Fibroblast of pulmonary artery (primary cell): ENCODE measurements around the gene FANCE.

Experiments
- DNase-seq: peaks from one replicate; pipeline ENCODE4 v3.0.0-alpha.2; 2010; ENCODE audit warnings: low read depth
- H3K4me3 ChIP-seq: replicated peaks from 2 replicates; pipeline ENCODE4 v1.5.1; 2011; ENCODE audit warnings: low read depth, mild to moderate bottlenecking, control low read depth, low read length, moderate library complexity
- CTCF ChIP-seq: IDR thresholded peaks from 2 replicates; pipeline ENCODE4 v1.5.1; 2011; ENCODE audit warnings: mild to moderate bottlenecking, control low read depth, low read length, inconsistent platforms; ENCODE audit errors: missing control alignments

FANCE gene

GRCh38 chr6:35493307-35493983 lies 41.3 kb downstream of the FANCE start:
- TF ChIP-seq CTCF, result no peak
- no peak overlapping the region for H3K4me3 ChIP-seq

DNA sequence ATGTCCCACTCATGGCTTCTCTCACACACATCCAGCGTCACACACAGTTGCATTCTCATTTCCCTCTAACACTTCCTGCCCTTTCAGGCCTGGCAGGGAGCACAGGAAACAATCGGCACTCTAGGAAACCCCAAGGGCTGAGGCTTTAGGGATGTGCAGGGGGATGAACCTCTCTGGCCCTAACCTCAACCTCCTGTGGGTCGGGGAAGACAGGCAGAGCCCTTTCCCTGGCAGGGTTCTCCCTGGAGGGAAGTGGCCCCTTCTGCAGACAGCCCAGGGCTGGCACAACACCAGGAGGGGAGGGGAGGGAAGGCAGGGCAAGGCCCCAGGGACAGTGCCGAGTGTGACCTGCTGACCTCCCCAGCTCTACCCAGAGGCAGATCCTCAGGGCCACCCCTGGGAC lies 42.0 kb downstream of the FANCE start:
- no peak for TF ChIP-seq CTCF
- peak; percentile 55 for DNase-seq
- peak overlapping the region; percentile 24 for H3K4me3 ChIP-seq

More at GRCh38 chr6:35493307-35493983, 41.3 kb downstream of the FANCE start:
- no peak for DNase-seq

DNA sequence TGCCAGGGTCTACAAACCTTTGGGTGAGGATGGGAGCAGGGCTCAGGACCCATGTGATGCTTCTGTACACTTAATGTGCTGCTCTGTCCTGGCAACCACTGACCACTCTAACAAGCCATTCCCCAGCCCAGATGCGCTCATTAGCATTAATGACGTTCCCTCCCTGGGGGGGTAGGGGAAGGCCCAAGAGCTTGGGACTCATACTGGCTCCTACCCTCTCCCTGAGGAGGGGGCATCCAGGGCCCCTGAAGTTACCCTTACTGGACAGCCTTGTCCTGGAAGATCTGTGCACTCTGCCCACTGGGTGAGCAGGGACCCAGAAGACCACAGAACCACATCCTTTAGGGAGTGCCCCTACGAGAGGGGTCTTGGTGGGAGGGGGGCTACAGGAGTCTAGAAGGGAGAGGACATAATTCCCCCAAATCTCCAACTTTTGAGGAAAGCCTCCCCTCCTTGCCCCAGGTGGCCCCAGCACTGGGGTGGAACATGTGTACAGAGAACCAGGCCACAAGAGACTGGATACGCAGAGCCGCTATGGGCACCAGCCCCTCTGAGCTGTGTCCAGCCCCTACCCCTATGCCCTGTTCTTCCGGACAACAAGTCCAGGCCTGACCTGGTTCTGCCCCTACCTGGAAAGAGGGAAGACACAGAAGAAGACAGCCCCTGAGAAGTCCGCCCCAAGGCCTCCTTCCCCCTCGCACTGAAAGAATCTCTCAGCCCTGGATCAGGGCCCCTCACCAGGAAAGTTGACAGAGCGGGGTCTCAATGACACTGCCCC lies 43.3 kb downstream of the FANCE start:
- peak overlapping the region; percentile 71 for H3K4me3 ChIP-seq
- TF ChIP-seq CTCF, result no peak
- DNase-seq, result no peak

DNA sequence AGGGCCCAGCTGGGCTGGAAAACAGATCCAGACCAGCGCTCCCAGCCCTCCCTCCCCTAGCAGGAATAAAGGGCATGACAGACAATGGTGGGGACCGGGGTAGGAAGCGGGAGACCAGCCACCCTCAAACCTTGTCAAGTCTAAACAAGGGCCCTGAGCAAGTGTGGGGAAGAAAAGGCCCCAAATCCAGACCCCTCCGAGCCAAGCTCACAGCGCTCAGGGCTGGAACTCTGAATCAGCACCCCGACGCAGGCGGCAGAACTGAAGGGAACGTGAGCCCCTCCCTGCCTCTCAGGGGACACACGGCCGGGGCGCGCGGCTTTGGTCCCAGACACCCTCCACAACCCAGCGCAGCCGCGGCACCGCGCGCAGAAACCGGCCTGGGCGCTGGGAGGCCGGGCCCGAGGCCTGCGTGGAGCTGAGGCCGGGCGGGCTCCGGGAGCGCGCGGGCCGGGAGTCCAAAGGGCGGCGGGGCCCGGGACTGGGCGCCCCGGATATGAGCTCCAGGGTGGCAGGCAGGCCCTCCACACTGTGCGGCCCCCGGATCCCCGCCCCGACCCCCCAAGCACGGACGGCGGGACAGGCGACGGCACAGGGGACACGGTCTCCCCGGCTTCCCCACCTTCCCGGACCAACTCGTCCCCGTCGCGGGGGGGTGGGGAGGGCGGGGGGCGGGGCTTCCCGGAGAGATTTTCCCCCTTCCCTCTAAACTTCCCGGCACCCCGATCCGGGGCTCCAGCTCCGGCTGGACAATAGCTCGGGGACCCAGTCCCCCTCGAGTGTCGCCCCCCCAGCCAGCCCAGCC lies 44.1 kb downstream of the FANCE start:
- H3K4me3 ChIP-seq, result peak overlapping the region; percentile 71
- TF ChIP-seq CTCF, result no peak
- DNase-seq, result no peak

GRCh38 chr6:35496841-35497570 lies 44.9 kb downstream of the FANCE start, which contains the start of gene TEAD3:
TSS of gene TEAD3 (minus strand) at chr6:35497079.
- DNase-seq, result peak; percentile 61
- no peak for TF ChIP-seq CTCF
- peak within 1 kb of the TSS; percentile 71 for H3K4me3 ChIP-seq
